ENCODE measurements around the gene CDH4. TPM values are rescaled to one million over a fixed set of nuclear protein-coding genes. Genes with fewer than 3 reads are reported as not detected.

Gene CDH4
- total and polyA plus RNA-seq, 9 of the 15 experiments (the other 6 are each of a cell fraction or from before 2014, with no cell fraction given): 0.04 TPM; not detected in 8

GRCh38 chr20:61889659-61890058 lies 637.6 kb downstream of the CDH4 start:
- H3K9me3 ChIP-seq (replicated peaks; ENCODE audit: control insufficient read depth, insufficient read depth, low read depth, low read length): no peaks in the 10 kb centered on the region
- no peak overlapping the region for H3K4me2 ChIP-seq (ENCODE audit: insufficient read depth, low read length)
- H2AFZ ChIP-seq (ENCODE audit: low read depth, low read length): no peak overlapping the region
- H3K36me3 ChIP-seq (ENCODE audit: control insufficient read depth, insufficient read depth, low read length): no peaks in the 10 kb centered on the region
- CTCF ChIA-PET (ENCODE audit: low intra/inter-chr PET ratio): no interaction called here
- BruUV-seq (replicated peaks): no TSS peak
- DNase-seq (ENCODE audit: extremely low read depth in 1 of 4, low spot score in 3 of 4) (no peak), ATAC-seq (no peak), FAIRE-seq (no peak)
- intact Hi-C loops (cut with micrococcal nuclease) (no loop called here), in situ Hi-C loops (cut with MboI) (loop anchor here (25.0 kb wide), 1 partner anchor 1677 kb away; no protein-coding TSS in a partner anchor)
- H4K20me1 ChIP-seq (replicated peaks; ENCODE audit: control insufficient read depth, insufficient read depth, low read length): no peaks in the 10 kb centered on the region
- no peaks in the 10 kb centered on the region; a peak in 1 of 5 replicates for H3K4me1 ChIP-seq (replicated peaks in 1 of 2; ENCODE audit: control insufficient read depth in 2 of 2, insufficient read depth in 2 of 2, low read length in 2 of 2)
- H3K79me2 ChIP-seq (ENCODE audit: control insufficient read depth, insufficient read depth, low read length): no peaks in the 10 kb centered on the region
- no peak overlapping the region for H3K9ac ChIP-seq (ENCODE audit: insufficient read depth in 1 of 2, low read depth in 2 of 2, low read length in 2 of 2)
- no peak overlapping the region for H3K27ac ChIP-seq (ENCODE audit: extremely low read depth, low read depth, low read length)
- POLR2A ChIA-PET: no interaction called here
- 0% methylated on average over 1 of the region's 1 CpG for WGBS (ENCODE audit: insufficient coverage, low coverage, missing lambda C conversion rate)
- peaks cover 11 to 24% of the 10 kb centered on the region in 2 experiments for H3K27me3 ChIP-seq (ENCODE audit: control insufficient read depth in 2 of 2, insufficient read depth in 2 of 2, low read length in 2 of 2)
- H3K4me3 ChIP-seq: no peak overlapping the region
- TF ChIP-seq RBM22 (IDR thresholded peaks at IDR 0.05; ENCODE audit: low read depth, low read length, poor library complexity, severe bottlenecking) (no peak), SMARCC2 (IDR thresholded peaks at IDR 0.05; ENCODE audit: low read depth) (no peak), ZNF124 (CRISPR knock-in tag; IDR thresholded peaks at IDR 0.05) (no peak), CCAR2 (IDR thresholded peaks at IDR 0.05; ENCODE audit: low read depth, low read length) (no peak), PURB (CRISPR knock-in tag; IDR thresholded peaks at IDR 0.05; ENCODE audit: low read depth) (no peak), EP400 (IDR thresholded peaks at IDR 0.05) (no peak), SAP30 (IDR thresholded peaks at IDR 0.05; ENCODE audit: borderline replicate concordance, insufficient read depth, low read depth, low read length, poor library complexity, severe bottlenecking) (no peak), TAF15 (IDR thresholded peaks at IDR 0.05; ENCODE audit: low read depth, low read length) (no peak), MEIS2 (IDR thresholded peaks at IDR 0.05; ENCODE audit: partially characterized antibody) (peak; percentile 18), SREBF2 (CRISPR knock-in tag; IDR thresholded peaks at IDR 0.05) (no peak), PBX2 (CRISPR knock-in tag; IDR thresholded peaks at IDR 0.05; ENCODE audit: low read depth) (no peak), PBX2 (tag; conservative IDR thresholded peaks at IDR 0.05; ENCODE audit: low read depth) (peak; percentile 35; the same call in 1 of the 2 replicates), ZNF354B (CRISPR knock-in tag; IDR thresholded peaks at IDR 0.05) (no peak), ZNF316 (IDR thresholded peaks at IDR 0.05) (no peak), ZZZ3 (IDR thresholded peaks at IDR 0.05) (no peak)
- TF ChIP-seq, protein P1, sequence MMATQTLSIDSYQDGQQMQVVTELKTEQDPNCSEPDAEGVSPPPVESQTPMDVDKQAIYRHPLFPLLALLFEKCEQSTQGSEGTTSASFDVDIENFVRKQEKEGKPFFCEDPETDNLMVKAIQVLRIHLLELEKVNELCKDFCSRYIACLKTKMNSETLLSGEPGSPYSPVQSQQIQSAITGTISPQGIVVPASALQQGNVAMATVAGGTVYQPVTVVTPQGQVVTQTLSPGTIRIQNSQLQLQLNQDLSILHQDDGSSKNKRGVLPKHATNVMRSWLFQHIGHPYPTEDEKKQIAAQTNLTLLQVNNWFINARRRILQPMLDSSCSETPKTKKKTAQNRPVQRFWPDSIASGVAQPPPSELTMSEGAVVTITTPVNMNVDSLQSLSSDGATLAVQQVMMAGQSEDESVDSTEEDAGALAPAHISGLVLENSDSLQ (IDR thresholded peaks at IDR 0.05): peak; percentile 32; the same call in 1 of the 2 replicates
- TF ChIP-seq, protein P2, sequence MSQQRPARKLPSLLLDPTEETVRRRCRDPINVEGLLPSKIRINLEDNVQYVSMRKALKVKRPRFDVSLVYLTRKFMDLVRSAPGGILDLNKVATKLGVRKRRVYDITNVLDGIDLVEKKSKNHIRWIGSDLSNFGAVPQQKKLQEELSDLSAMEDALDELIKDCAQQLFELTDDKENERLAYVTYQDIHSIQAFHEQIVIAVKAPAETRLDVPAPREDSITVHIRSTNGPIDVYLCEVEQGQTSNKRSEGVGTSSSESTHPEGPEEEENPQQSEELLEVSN (IDR thresholded peaks at IDR 0.05; ENCODE audit: borderline replicate concordance in 1 of 2, extremely low read depth in 1 of 2, insufficient read depth in 1 of 2, insufficient read length in 1 of 2, low read depth in 1 of 2, low read length in 1 of 2, poor library complexity in 1 of 2, severe bottlenecking in 1 of 2): no peak
- H3K9me1 ChIP-seq (ENCODE audit: control insufficient read depth, insufficient read depth, low read length): no peaks in the 10 kb centered on the region
